Measurements from ENCODE around the gene ANKRD39.

GRCh38 chr2:96832754-96833507, 24.9 kb downstream of the ANKRD39 start:
- TF ChIP-seq CTCF (conservative IDR thresholded peaks at IDR 0.05; ENCODE audit: low read depth, low read length) = no peak
- TF ChIP-seq EZH2 (IDR thresholded peaks at IDR 0.05; ENCODE audit: borderline replicate concordance, low read depth, low read length, poor library complexity, severe bottlenecking) = no peak

Measured in A673 (cell line).